Epithelial cell of esophagus (primary cell): ENCODE results near the gene INS.
A peak's percentile ranks its signal among the peaks of the same experiment; 100 is the strongest.

Experiments
- DNase-seq: peaks from one replicate; pipeline ENCODE4 v3.0.0; 2010; ENCODE audit warnings: low read depth
- H3K4me3 ChIP-seq: 2 replicates; pipeline ENCODE4 v1.5.1; 2011; ENCODE audit warnings: mild to moderate bottlenecking, low read length, control low read depth
- TF ChIP-seq, protein P1 (sequence below): IDR thresholded peaks from 2 replicates; pipeline ENCODE4 v1.5.1; 2011; ENCODE audit warnings: low read depth, mild to moderate bottlenecking, low read length, control low read depth, inconsistent platforms; ENCODE audit not compliant: insufficient read depth; ENCODE audit errors: missing control alignments

The INS gene

DNA sequence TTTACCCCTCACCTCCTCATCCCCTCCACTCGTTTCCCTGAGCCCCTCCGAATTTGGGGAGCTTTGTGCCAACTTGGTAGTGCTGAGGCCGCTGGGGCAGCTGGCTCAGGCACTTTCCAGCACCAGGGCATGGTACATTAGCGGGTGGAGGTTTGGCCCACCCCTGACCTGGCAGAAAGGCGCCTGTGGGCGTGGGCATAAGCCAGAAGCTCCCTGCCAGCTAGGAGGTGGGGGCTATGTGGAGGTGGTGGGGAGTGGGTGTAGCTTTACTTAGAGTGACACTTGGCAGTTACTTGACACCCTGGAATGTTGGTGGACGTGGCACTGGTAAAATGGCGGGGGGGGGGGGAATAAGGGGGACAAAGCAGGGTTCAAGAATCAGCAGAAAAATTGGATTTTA is 11.5 kb downstream of the INS start:
- TF ChIP-seq, protein P1, sequence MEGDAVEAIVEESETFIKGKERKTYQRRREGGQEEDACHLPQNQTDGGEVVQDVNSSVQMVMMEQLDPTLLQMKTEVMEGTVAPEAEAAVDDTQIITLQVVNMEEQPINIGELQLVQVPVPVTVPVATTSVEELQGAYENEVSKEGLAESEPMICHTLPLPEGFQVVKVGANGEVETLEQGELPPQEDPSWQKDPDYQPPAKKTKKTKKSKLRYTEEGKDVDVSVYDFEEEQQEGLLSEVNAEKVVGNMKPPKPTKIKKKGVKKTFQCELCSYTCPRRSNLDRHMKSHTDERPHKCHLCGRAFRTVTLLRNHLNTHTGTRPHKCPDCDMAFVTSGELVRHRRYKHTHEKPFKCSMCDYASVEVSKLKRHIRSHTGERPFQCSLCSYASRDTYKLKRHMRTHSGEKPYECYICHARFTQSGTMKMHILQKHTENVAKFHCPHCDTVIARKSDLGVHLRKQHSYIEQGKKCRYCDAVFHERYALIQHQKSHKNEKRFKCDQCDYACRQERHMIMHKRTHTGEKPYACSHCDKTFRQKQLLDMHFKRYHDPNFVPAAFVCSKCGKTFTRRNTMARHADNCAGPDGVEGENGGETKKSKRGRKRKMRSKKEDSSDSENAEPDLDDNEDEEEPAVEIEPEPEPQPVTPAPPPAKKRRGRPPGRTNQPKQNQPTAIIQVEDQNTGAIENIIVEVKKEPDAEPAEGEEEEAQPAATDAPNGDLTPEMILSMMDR, result no peak

DNA sequence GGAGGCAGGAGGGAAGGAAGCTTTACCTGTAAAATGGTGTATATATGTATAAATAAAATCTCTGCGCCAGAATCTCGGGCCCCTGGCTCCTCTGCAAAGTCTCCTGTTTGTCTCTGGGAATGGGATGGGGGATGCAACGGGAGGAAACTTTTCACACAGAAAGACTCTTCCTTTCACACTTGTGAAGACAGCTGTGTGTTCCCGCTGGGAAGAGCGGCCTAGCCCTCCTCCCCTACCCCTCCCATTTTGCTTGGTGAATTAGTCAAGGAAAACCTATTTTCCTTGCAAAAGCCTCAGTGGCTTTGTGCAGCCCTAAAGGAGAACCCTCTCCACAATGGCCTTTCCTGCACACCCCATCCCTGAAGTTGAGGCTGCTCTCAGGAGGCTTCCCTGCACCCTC is 12.4 kb downstream of the INS start:
- H3K4me3 ChIP-seq, result no peak overlapping the region
- no peak for DNase-seq
- TF ChIP-seq, protein P1, result no peak

More for the DNA sequence above, 11.5 kb downstream of the INS start:
- DNase-seq, result no peak
- H3K4me3 ChIP-seq, result no peak overlapping the region

DNA sequence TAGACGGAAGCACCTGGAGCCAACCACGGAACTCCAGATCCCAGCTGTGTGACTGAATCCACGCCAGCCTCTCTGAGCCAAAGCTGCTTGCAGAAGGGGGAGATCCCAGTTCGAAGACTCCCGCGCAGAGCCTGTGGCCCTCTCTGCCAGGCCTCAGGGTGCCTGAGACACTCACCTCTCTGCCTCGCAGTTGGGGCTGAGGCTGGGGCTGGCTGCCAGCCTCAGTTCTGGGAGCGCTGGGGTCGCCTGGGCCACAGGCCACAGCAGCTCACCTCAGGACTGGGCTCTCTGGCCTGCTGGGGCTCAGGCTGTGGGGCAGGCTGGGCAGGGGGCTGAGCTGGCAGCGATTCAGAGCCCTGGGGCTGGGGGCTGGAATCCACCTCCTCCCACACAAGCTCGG is 13.6 kb downstream of the INS start:
- TF ChIP-seq, protein P1, result no peak
- no peak overlapping the region for H3K4me3 ChIP-seq
- no peak for DNase-seq

DNA sequence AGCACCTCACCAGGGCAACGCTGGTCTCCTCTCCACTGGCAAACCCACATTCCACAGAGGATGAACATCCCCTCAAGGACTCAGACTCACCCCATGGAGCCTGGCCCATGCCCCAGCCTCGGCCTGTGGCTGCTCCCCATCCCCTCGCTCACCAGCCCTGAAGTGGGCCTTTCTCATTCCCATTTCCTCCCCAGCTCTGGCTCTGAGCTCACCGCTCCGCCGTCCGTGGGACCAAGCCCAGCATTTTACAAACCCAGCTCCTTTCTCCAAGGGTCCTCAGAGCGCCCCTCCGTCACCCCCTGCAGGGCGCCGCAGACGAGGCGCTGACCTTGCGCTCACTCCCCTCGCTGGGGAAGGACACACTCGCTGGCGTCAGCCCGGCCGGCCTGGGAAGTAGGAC is 15.0 kb downstream of the INS start:
- no peak for DNase-seq
- H3K4me3 ChIP-seq, result no peak overlapping the region
- TF ChIP-seq, protein P1, result no peak

DNA sequence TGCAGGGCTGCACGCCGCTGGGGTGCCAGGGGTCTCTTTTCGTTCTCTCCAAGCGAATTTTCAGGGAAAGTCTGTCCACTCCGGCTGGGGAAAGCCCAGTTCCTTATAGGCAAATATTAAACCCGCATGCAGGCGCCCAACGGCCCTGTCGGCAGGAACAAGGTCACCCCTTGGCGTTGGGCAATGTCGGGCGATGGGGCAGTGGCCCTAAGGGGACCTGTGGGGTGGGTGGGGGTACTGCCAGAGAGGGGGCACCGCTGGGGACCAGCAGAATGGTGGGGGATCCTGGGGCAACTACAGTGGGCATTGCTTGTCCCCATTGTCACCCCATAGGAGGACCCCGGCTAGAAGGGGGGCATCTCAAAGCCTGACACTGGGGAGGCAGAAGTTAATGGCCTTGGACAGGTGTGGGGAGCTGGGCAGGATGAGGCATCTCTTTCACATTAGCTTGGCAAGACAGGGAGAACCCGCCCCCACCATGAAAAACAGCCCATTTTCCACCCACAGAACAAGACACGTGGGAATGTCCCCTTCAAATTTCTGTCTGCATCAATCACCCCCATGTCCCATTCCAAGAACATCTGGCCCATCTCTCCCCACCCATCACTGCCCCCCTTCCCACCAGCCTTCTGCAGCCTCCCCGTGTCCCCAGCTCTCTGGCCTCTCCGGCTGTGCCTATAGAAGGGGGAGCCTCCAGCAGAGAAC is 16.3 kb downstream of the INS start:
- no peak for DNase-seq
- H3K4me3 ChIP-seq, result no peak overlapping the region
- TF ChIP-seq, protein P1, result no peak

DNA sequence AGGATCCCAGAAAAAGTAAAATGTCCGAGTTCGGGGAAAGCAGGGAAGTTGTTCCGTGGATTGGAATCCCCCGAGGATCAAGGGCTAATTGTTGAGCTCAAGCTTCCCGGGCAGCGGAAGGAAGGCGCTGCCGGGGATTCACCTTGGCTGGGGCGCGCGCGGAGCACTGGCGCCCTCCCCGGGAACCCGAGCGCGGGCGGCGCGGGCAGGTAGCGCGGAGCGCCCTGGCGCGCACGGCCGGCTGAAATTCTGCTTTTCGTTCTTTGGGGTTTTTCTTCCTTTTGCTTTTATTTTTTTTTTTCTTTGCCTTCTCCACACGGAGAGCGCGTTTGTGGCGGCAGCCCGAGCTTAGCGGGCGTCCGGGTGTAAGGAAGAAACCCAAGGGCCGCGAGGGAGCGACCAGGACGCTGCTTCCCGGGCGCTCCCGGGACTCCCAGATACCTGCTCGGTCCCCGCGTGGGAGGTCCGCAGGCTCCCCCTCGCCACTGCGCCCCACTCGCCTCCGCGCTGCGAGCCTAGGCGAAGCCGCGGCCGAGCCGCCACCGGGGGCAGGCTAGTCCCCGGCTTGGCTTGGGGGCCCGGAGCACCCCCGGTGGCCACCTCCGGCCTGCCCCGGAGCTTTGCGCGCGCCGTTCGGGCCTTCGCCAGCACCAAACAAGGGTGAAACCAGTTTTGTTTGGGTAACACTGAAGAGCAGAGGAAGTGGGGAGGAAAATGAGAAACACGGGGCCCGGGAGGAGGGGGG is 17.0 kb downstream of the INS start:
- TF ChIP-seq, protein P1, result peak; percentile 5
- H3K4me3 ChIP-seq, result no peak overlapping the region
- DNase-seq, result peak; percentile 59
